AG09319 (cell line): Measurements from ENCODE around the gene IQGAP2.

Experiments used
- DNase-seq: peaks from one replicate; pipeline ENCODE4 v3.0.0-alpha.2; 2010; ENCODE audit warnings: low read depth; ENCODE audit errors: extremely low read depth
- TF ChIP-seq, protein P1 (sequence below): IDR thresholded peaks from 2 replicates; pipeline ENCODE4 v1.5.1; 2011; ENCODE audit warnings: low read depth, mild to moderate bottlenecking, inconsistent platforms, low read length, moderate library complexity

The IQGAP2 gene

GRCh38 chr5:76683816-76684731 lies 281.0 kb downstream of the IQGAP2 start:
- TF ChIP-seq, protein P1, sequence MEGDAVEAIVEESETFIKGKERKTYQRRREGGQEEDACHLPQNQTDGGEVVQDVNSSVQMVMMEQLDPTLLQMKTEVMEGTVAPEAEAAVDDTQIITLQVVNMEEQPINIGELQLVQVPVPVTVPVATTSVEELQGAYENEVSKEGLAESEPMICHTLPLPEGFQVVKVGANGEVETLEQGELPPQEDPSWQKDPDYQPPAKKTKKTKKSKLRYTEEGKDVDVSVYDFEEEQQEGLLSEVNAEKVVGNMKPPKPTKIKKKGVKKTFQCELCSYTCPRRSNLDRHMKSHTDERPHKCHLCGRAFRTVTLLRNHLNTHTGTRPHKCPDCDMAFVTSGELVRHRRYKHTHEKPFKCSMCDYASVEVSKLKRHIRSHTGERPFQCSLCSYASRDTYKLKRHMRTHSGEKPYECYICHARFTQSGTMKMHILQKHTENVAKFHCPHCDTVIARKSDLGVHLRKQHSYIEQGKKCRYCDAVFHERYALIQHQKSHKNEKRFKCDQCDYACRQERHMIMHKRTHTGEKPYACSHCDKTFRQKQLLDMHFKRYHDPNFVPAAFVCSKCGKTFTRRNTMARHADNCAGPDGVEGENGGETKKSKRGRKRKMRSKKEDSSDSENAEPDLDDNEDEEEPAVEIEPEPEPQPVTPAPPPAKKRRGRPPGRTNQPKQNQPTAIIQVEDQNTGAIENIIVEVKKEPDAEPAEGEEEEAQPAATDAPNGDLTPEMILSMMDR, result no peak
- DNase-seq, result no peak

- TF ChIP-seq, protein P1, result no peak
- no peak for DNase-seq
Observed at GRCh38 chr5:76684756-76685519, 281.9 kb downstream of the IQGAP2 start.

DNA sequence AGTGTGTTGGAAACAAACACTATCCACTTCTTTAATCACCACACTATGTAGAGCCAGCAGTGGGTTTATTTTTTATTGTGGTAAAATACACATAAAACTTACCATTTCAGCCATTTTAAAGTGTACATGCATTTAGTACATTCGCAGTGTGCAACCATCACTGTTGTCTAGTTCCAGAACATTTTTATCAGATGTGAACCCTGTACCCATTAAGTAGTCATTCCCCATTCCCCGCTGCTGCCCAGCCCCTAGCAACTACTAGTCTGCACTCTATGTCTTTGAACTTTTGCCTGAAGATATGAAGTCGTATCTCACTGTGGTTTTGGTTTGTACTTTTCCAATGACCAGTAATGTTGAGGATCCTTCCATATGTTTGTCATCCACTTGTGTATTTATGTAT lies 282.6 kb downstream of the IQGAP2 start:
- no peak for DNase-seq
- TF ChIP-seq, protein P1, result no peak

- no peak for DNase-seq
- TF ChIP-seq, protein P1, result no peak
Observed at GRCh38 chr5:76688212-76688611, 285.1 kb downstream of the IQGAP2 start.

GRCh38 chr5:76688836-76689235 lies 285.8 kb downstream of the IQGAP2 start:
- DNase-seq, result no peak
- TF ChIP-seq, protein P1, result no peak

DNA sequence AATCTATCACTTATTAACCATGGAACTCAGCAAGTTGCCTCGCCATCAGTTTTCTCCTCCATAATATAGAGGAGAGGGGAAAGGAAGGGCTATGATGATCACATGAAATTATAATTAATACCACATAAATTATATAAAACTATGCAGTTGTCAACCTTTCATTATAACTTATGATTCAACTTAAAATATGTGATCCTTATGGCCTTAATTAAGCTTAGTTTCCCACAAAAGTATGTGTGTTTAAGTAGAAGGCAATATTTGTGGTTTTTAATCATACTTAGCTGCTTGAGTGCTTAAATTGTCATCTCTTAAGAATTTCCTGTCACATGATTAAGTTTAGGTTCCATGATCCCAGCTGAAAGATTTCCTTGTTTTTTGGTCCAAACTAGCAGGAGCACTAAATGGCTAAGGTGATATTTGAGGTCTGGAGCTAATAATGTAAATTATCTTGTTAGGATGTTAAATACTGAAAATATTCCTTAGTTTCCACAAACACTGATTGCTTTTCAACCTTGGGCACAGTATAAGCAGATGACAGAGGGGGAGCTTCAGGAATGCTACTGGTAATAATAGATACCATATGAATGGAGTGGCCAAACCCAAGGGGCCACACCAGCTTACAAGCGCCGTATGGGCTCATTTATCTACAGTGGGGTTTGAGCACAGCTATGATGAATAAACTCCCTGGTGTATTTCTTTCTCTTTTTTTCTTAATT lies 286.4 kb downstream of the IQGAP2 start:
- peak; percentile 96 for DNase-seq
- TF ChIP-seq, protein P1, result no peak
